Activated CD8-positive, alpha-beta memory T cell treated with anti-CD3 and anti-CD28 coated beads for 4 hours (primary cell): Measurements from ENCODE around the gene RPS23.

Experiments
- DNase-seq, 2 donors: peaks; one replicate each; pipeline ENCODE4 v3.0.0-alpha.2; 2020; ENCODE audit warnings: low read depth in 2 of 2

RPS23 gene

DNA sequence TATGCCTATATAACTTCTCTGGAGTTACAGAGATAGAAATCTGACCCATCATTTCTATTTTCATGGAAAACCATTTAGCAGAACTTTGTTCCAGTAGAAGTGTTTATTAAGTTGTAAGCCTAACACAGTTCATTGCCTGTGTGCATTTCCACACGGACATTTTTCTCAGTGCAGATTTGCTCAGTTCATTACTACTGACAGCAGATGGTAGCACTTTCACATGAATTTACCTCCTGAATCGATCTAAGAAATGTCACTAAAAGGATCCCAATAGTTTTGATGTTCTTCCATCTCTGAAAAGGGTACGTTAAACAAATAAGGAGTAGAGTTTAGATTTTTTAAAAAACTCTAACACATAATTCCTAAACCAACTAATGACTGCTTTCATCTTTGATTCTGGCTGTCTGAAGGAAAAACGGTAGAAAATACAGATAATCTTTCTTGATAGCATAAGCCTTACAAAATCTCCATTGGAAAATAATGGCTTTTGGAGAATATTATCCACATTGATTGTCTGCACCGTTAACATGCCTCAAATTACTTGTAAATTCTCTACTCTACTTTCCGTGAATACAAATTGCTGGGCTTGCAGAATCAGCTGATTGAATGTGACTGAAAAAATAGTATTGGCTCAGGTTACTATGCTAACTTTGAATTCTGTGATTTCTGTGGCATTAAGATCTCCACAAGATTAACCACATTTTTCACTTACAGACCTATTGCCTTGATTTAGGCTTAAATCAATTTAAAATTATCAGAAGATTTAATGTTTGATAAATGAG is 33.1 kb downstream of the RPS23 start:
- DNase-seq: no peak

- no peak for DNase-seq
These were observed 34.0 kb downstream of the RPS23 start for GRCh38 chr5:82244151-82244550.

DNA sequence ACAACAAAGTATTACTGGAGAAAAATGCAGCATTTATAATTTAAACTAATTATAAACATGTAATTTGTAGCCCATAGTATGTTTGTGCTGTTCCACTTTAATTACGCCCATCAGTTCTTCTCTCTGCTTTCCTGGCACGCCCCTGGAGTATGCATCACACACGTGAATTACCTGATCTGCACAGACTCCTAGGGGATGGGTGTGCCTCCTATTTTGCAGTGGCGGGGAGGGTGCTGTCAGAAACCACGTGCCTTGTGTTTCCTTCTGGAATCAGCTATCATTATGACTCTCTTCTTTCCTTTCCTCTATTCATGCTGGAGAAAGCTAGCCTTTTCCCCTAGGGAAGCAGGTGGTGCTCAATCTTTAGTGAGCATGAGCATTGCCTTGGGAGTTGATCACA is 43.3 kb downstream of the RPS23 start:
- no peak for DNase-seq

- peak; percentile 16 to 24 for DNase-seq
These were observed 52.5 kb downstream of the RPS23 start for GRCh38 chr5:82225525-82226172.
